Right lung (tissue), 5 donors: ENCODE results near the gene FNBP1. TPM values are rescaled to one million over a fixed set of nuclear protein-coding genes. Genes with fewer than 3 reads are reported as not detected.
A peak's percentile ranks its signal among the peaks of the same experiment; 100 is the strongest.
"Not testable (repeated sequence)": the region's sequence is repeated elsewhere in the genome, so short reads cannot be mapped to it uniquely, and the experiment has no call there.

Experiments used
- DNase-seq, 2 donors: peaks; one replicate each; pipeline ENCODE4 v3.0.0-alpha.2; 2013
- polyA plus RNA-seq, 5 donors: library from polyadenylated mRNA; unstranded; fragments of 120-200 nt; gene quantifications; one replicate each; pipeline versions ENCODE4 v1.2.1 to v1.2.3, GENCODE V29; 2013; ENCODE audit warnings: inconsistent platforms in 1 of 5, low replicate concordance in 1 of 5; ENCODE audit not compliant: insufficient read length in 5 of 5, insufficient read depth in 1 of 5

FNBP1 gene
- polyA plus RNA-seq, 5 donors, result 30.2 to 35.9 (median 33.6) TPM

- no peak for DNase-seq
Measured at GRCh38 chr9:129995409-129996160, 47.4 kb downstream of the FNBP1 start.

- no peak for DNase-seq
Measured at GRCh38 chr9:129994882-129995281, 48.1 kb downstream of the FNBP1 start.

GRCh38 chr9:129991139-129991538 lies 51.9 kb downstream of the FNBP1 start:
- not testable (repeated sequence) for DNase-seq

- DNase-seq, result no peak
Measured at GRCh38 chr9:129990269-129991010, 52.5 kb downstream of the FNBP1 start.

- no peak for DNase-seq
Measured at GRCh38 chr9:129989740-129990139, 53.2 kb downstream of the FNBP1 start.

GRCh38 chr9:129989362-129989708 lies 53.7 kb downstream of the FNBP1 start:
- no peak for DNase-seq

GRCh38 chr9:129988607-129989361 lies 54.2 kb downstream of the FNBP1 start:
- no peak for DNase-seq

GRCh38 chr9:129987941-129988340 lies 55.0 kb downstream of the FNBP1 start:
- no peak for DNase-seq

- DNase-seq, result no peak
Measured at GRCh38 chr9:129987047-129987446, 55.9 kb downstream of the FNBP1 start.

- not testable (repeated sequence) for DNase-seq
Measured at GRCh38 chr9:129984589-129984988, 58.4 kb downstream of the FNBP1 start.

- no peak for DNase-seq
Measured at GRCh38 chr9:129983891-129984290, 59.1 kb downstream of the FNBP1 start.

GRCh38 chr9:129981180-129981907 lies 61.6 kb downstream of the FNBP1 start:
- DNase-seq, result no peak

GRCh38 chr9:129980224-129980623 lies 62.8 kb downstream of the FNBP1 start:
- not testable (repeated sequence) for DNase-seq

GRCh38 chr9:129979071-129979745 lies 63.8 kb downstream of the FNBP1 start:
- DNase-seq, result no peak

- DNase-seq, result no peak
Measured at GRCh38 chr9:129972816-129973215, 70.2 kb downstream of the FNBP1 start.

- DNase-seq, result no peak
Measured at GRCh38 chr9:129968690-129969485, 74.1 kb downstream of the FNBP1 start.

- no peak for DNase-seq
Measured at GRCh38 chr9:129964901-129965734, 77.9 kb downstream of the FNBP1 start.

GRCh38 chr9:129962889-129963703 lies 79.9 kb downstream of the FNBP1 start:
- DNase-seq, result peak; percentile 18 to 37
